GM19397 (cell line): ENCODE data around the gene PBX2.
"Not testable (repeated sequence)": the region's sequence is repeated elsewhere in the genome, so short reads cannot be mapped to it uniquely, and the experiment has no call there.

Experiments used
- ATAC-seq: cut with Tn5 transposase; IDR thresholded peaks from one replicate; pipeline ENCODE4 v1.9.1; 2021; ENCODE audit warnings: mild to moderate bottlenecking, moderate library complexity; ENCODE audit not compliant: unreplicated experiment

PBX2 gene

GRCh38 chr6:32187725-32188380 lies 2.1 kb downstream of the PBX2 start:
- ATAC-seq, result not testable (repeated sequence)

GRCh38 chr6:32187009-32187709 lies 2.8 kb downstream of the PBX2 start:
- no peak for ATAC-seq

GRCh38 chr6:32186151-32186840 lies 3.7 kb downstream of the PBX2 start:
- not testable (repeated sequence) for ATAC-seq

- not testable (repeated sequence) for ATAC-seq
Measured at GRCh38 chr6:32185681-32186131, 4.3 kb downstream of the PBX2 start.

GRCh38 chr6:32184084-32184640 lies 5.8 kb downstream of the PBX2 start, which contains the start of gene AGER:
TSS of gene AGER (minus strand) at chr6:32184253. CDS start at chr6:32184222, 31 bp downstream.
- ATAC-seq, result no peak

GRCh38 chr6:32183483-32184083 lies 6.4 kb downstream of the PBX2 start:
- ATAC-seq, result no peak

GRCh38 chr6:32183030-32183429 lies 7.0 kb downstream of the PBX2 start:
- no peak for ATAC-seq

GRCh38 chr6:32182555-32182981 lies 7.4 kb downstream of the PBX2 start:
- ATAC-seq, result no peak

GRCh38 chr6:32181915-32182529 lies 8.0 kb downstream of the PBX2 start:
- no peak for ATAC-seq

- no peak for ATAC-seq
Measured at GRCh38 chr6:32181148-32181702, 8.8 kb downstream of the PBX2 start.

- no peak for ATAC-seq
Measured at GRCh38 chr6:32179766-32180405, 10.1 kb downstream of the PBX2 start.

GRCh38 chr6:32178547-32179440 lies 11.2 kb downstream of the PBX2 start:
- no peak for ATAC-seq

- ATAC-seq, result peak; percentile 75
Measured at GRCh38 chr6:32177788-32178546, 12.0 kb downstream of the PBX2 start, which contains the start of gene RNF5. TSS of gene RNF5 (plus strand) at chr6:32178405. CDS start at chr6:32178512, 107 bp downstream.

GRCh38 chr6:32177183-32177787 lies 12.7 kb downstream of the PBX2 start:
- peak; percentile 2 for ATAC-seq

GRCh38 chr6:32176476-32177182 lies 13.4 kb downstream of the PBX2 start:
- no peak for ATAC-seq

GRCh38 chr6:32175711-32176475 lies 14.1 kb downstream of the PBX2 start, which contains the start of gene AGPAT1:
TSS of gene AGPAT1 (minus strand) at chr6:32176084. CDS start at chr6:32171496, 4,588 bp downstream.
- ATAC-seq, result peak; percentile 42
